Uterus (tissue), 4 donors: Measurements from ENCODE around the gene CYS1. TPM values are rescaled to one million over a fixed set of nuclear protein-coding genes. Genes with fewer than 3 reads are reported as not detected.

Experiments used
- DNase-seq, 2 donors: peaks; one replicate each; pipeline ENCODE4 v3.0.0-alpha.2; 2019 to 2020
- H3K27ac ChIP-seq, 2 donors: fragments of 200-600 bp; sonication (generic); 1 replicate in 1 of 2; 2 replicates in 1 of 2; pipeline ENCODE4 v1.5.1; 2016 to 2018
- H3K27me3 ChIP-seq, 2 donors: fragments of 200-600 bp; sonication (generic); one replicate each; pipeline ENCODE4 v1.5.1; 2018 to 2019; ENCODE audit warnings: control low read depth in 1 of 2
- H3K36me3 ChIP-seq, 2 donors: fragments of 200-600 bp; sonication (generic); one replicate each; pipeline ENCODE4 v1.5.1; 2019; ENCODE audit warnings: control low read depth in 1 of 2
- H3K4me1 ChIP-seq, 2 donors: fragments of 200-600 bp; sonication (generic); one replicate each; pipeline ENCODE4 v1.5.1; 2018 to 2019; ENCODE audit warnings: control low read depth in 1 of 2
- H3K4me3 ChIP-seq, 2 donors: fragments of 200-600 bp; sonication (generic); 1 replicate in 1 of 2; 2 replicates in 1 of 2; pipeline ENCODE4 v1.5.1; 2018 to 2019; ENCODE audit warnings: mild to moderate bottlenecking in 1 of 2
- H3K9me3 ChIP-seq, 2 donors: fragments of 200-600 bp; sonication (generic); one replicate each; pipeline ENCODE4 v1.5.1; 2019; ENCODE audit warnings: control low read depth in 1 of 2
- POLR2A ChIP-seq, 2 donors: fragments of 450-650 bp; IDR thresholded peaks; one replicate each; pipeline ENCODE4 v1.6.1; 2016; ENCODE audit warnings: antibody characterized with exemption in 2 of 2, mild to moderate bottlenecking in 1 of 2, moderate library complexity in 1 of 2
- intact Hi-C: fragments of 100-400 bp; cut with DNase I; formaldehyde crosslinking; loops from one replicate; pipeline ENCODE4 v1.15.1; 2023; ENCODE audit warnings: low total_unique reads
- total RNA-seq, 4 donors: library from RNA; depleted of rRNA in 3 of 4; stranded (reverse); fragments of >200 nt in 3 of 4; gene quantifications; one replicate each; pipeline versions ENCODE4 v1.1.0 to v1.2.4, GENCODE V29; 2014 to 2023
- TF ChIP-seq, protein P1 (sequence below), 4 experiments: fragments of 200-600 bp in 2 of 4; fragments of 450-650 bp in 2 of 4; sonication (generic) in 2 of 4; IDR thresholded peaks; one replicate each; pipeline ENCODE4 v1.5.1; 2016 to 2019; ENCODE audit warnings: antibody characterized with exemption in 4 of 4, mild to moderate bottlenecking in 2 of 4, moderate library complexity in 1 of 4
- donor health status: DM: yes; HTN: yes; CAD: no.

CYS1 gene
- total RNA-seq, 4 donors from 2014 or later: 7.2 to 15.5 (median 11.2) TPM

DNA sequence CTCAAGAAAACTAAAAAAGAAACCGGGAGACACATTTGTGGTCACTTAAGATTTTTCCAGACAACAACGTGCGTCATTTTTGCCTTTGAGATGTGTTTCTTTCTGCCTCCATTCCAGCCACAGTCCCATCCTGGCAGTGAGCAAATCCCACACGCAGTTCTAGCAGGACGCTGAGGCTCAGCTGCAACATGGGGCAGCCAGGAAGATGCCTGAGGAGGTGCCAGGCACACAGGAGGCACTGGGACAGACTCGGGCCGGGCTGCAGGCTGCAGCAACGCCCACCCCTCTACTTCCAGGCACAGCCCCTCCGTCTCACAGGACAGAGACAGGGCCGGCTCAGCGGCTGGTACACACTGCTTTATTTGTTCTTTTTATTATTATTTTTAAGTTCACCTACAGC is 23.8 kb downstream of the CYS1 start:
- DNase-seq: no peak

DNA sequence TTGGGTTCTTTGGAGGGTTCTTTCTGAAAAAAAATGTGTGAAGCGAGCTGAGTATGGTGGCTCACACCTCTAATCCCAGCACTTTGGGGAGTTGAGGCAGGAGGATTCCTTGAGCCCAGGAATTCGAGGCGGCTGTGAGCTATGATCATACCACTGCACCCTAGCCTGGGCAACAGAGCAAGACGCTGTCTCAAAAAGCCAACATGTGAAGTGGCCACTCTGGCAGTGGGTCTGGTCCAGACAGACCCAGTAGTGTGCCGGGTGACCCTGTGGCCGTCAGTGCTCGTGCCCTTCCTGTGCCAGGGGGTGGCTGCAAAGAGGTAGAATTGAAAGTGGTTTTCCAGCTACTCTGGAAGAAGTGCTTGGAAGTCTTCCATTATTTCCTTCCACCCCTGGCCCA is 25.2 kb downstream of the CYS1 start:
- no peak for DNase-seq
- Histone ChIP-seq H3K27ac (no peak overlapping the region), H3K9me3 (no peaks in the 10 kb centered on the region), H3K4me3 (no peak overlapping the region), H3K4me1 (no peaks in the 10 kb centered on the region), H3K36me3 (no peaks in the 10 kb centered on the region), H3K27me3 (no peaks in the 10 kb centered on the region)
- intact Hi-C loops: no loop called here
- TF ChIP-seq, protein P1, sequence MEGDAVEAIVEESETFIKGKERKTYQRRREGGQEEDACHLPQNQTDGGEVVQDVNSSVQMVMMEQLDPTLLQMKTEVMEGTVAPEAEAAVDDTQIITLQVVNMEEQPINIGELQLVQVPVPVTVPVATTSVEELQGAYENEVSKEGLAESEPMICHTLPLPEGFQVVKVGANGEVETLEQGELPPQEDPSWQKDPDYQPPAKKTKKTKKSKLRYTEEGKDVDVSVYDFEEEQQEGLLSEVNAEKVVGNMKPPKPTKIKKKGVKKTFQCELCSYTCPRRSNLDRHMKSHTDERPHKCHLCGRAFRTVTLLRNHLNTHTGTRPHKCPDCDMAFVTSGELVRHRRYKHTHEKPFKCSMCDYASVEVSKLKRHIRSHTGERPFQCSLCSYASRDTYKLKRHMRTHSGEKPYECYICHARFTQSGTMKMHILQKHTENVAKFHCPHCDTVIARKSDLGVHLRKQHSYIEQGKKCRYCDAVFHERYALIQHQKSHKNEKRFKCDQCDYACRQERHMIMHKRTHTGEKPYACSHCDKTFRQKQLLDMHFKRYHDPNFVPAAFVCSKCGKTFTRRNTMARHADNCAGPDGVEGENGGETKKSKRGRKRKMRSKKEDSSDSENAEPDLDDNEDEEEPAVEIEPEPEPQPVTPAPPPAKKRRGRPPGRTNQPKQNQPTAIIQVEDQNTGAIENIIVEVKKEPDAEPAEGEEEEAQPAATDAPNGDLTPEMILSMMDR (IDR thresholded peaks at IDR 0.05): no peak
- no peak for TF ChIP-seq POLR2A (IDR thresholded peaks at IDR 0.05)

More for the DNA sequence above, 23.8 kb downstream of the CYS1 start:
- H3K27me3 ChIP-seq: no peaks in the 10 kb centered on the region
- intact Hi-C loops: no loop called here
- peak overlapping the region in 1 of 2 donors; percentile 76 for H3K27ac ChIP-seq
- no peaks in the 10 kb centered on the region for H3K4me1 ChIP-seq
- no peaks in the 10 kb centered on the region for H3K36me3 ChIP-seq
- H3K9me3 ChIP-seq: no peaks in the 10 kb centered on the region
- TF ChIP-seq, protein P1 (IDR thresholded peaks at IDR 0.05): no peak
- no peak for TF ChIP-seq POLR2A (IDR thresholded peaks at IDR 0.05)
- H3K4me3 ChIP-seq: no peak overlapping the region

DNA sequence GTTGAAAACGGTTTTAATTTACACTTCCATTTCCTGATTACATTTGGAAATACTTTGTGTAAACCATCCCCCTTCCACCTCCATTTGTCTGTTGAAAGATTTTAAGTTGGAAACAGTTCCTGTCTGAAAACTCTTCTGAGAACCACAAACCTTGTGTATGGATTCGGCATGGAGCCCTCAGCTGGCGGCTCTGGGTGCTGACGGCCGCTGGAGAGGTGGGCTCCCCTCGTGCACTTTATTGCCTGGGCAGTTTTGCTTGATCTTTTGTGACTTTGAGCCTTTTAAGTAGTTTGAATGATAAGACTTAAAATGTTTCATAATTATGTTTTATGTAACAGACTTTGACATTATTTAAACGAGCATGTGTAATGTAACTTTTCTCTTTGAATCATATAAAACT is 25.8 kb downstream of the CYS1 start:
- Histone ChIP-seq H3K4me1 (peaks cover 0 to 2% of the 10 kb centered on the region in 2 donors), H3K4me3 (no peak overlapping the region), H3K27me3 (no peaks in the 10 kb centered on the region), H3K36me3 (no peaks in the 10 kb centered on the region), H3K27ac (no peak overlapping the region), H3K9me3 (no peaks in the 10 kb centered on the region)
- TF ChIP-seq, protein P1 (IDR thresholded peaks at IDR 0.05): no peak
- TF ChIP-seq POLR2A (IDR thresholded peaks at IDR 0.05): no peak
- no peak for DNase-seq
- intact Hi-C loops: no loop called here

DNA sequence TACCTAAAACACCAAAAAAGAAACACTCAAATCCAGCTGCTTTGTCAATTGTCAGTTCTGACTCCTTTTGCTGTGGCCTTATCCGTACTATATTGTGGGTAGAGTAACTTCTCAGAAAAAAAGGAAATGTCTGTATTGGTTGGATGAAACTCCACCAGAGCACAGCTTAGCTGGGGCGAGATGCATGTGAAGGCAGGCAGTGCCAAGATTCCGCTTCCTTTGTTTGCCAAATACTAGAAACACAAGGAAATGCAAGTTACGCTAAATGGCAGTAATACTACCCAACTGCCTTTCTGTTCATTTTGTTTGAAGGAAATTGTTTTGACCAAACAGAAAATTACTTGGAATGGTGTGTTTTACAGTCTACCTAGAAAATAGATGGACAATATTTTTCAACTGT is 26.9 kb downstream of the CYS1 start:
- DNase-seq: no peak
- TF ChIP-seq POLR2A (IDR thresholded peaks at IDR 0.05): no peak
- TF ChIP-seq, protein P1 (IDR thresholded peaks at IDR 0.05): no peak
- no peak overlapping the region for H3K27ac ChIP-seq
- H3K4me1 ChIP-seq: peaks cover 0 to 7% of the 10 kb centered on the region in 2 donors
- intact Hi-C loops: no loop called here
- H3K9me3 ChIP-seq: no peaks in the 10 kb centered on the region
- no peaks in the 10 kb centered on the region for H3K27me3 ChIP-seq
- no peaks in the 10 kb centered on the region for H3K36me3 ChIP-seq
- H3K4me3 ChIP-seq: no peak overlapping the region

DNA sequence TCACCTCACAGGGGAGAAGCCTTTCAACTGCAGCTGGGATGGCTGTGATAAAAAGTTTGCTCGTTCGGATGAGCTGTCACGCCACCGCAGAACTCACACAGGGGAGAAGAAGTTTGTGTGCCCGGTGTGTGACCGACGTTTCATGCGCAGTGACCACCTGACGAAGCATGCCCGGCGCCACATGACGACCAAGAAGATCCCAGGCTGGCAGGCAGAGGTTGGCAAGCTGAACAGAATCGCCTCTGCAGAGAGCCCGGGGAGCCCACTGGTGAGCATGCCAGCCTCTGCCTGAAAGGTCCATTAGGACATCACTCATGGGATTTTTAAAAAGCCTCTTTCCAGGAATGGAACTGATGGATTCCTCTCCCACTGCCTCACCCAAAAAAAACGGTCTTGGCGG is 28.0 kb downstream of the CYS1 start:
- no peaks in the 10 kb centered on the region for H3K36me3 ChIP-seq
- TF ChIP-seq, protein P1 (IDR thresholded peaks at IDR 0.05): no peak
- no peak for TF ChIP-seq POLR2A (IDR thresholded peaks at IDR 0.05)
- intact Hi-C loops: no loop called here
- H3K4me1 ChIP-seq: peaks cover 0 to 7% of the 10 kb centered on the region in 2 donors
- no peak for DNase-seq
- H3K4me3 ChIP-seq: no peak overlapping the region
- H3K27me3 ChIP-seq: no peaks in the 10 kb centered on the region
- H3K27ac ChIP-seq: no peak overlapping the region
- no peaks in the 10 kb centered on the region for H3K9me3 ChIP-seq
